Measurements from ENCODE around the gene STX16. TPM values are rescaled to one million over a fixed set of nuclear protein-coding genes. Genes with fewer than 3 reads are reported as not detected.

Gene STX16
- total and polyA plus RNA-seq, 2 donors: 17.4 to 97.9 TPM

DNA sequence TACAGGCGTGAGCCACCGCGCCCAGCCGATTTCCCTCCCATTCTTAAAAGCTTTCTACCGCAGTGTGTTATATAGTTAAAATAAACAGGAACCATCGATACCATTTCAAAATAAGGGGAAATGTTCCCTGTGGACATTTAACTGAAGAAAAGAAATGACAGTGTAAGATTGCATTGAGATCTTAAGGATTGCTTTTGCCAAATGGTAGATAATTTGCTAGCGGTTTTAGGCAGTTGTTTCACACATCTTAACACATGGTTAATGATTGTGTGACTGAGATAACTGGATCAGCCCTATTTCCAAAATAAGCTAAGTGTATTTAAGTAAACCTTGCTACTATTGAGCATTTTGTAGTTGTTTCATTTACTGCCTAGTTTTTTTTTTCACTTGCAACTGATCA is 15.6 kb downstream of the STX16 start:
- 98% methylated on average over 7 of the region's 7 CpGs for WGBS

DNA sequence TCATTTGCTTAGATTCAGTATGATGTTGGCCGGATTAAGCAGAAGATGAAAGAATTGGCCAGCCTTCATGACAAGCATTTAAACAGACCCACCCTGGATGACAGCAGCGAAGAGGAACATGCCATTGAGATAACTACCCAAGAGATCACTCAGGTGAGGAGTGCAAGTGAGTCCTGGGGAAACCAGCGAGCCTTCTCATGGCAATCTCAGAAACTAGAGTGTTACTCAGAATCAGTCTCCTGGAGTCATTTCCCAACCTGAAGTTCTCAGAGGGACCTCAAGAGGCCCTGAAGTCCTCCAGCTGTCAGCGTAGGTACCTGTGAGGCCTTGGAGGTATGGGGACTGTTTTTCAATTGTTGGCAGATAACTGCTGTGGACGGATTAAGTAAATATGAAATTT is 16.9 kb downstream of the STX16 start:
- 98% methylated on average over 5 of the region's 5 CpGs for WGBS
- H3K27ac ChIP-seq (ENCODE audit: low read depth in 1 of 2, low read length in 1 of 2): no peak overlapping the region
- no peaks in the 10 kb centered on the region for H3K4me1 ChIP-seq (ENCODE audit: control insufficient read depth in 2 of 2, insufficient read depth in 2 of 2, low read length in 2 of 2)
- peaks cover 27 to 33% of the 10 kb centered on the region in 2 donors for H3K36me3 ChIP-seq (ENCODE audit: control insufficient read depth in 2 of 2, insufficient read depth in 2 of 2, low read length in 1 of 2)
- no peaks in the 10 kb centered on the region for H3K9me3 ChIP-seq (ENCODE audit: control insufficient read depth in 2 of 2, insufficient read depth in 1 of 2, low read length in 1 of 2)
- no peak overlapping the region for H3K4me3 ChIP-seq (ENCODE audit: low read length in 2 of 2)
- H3K27me3 ChIP-seq (ENCODE audit: control insufficient read depth in 2 of 2, insufficient read depth in 1 of 2, low read length in 1 of 2): no peaks in the 10 kb centered on the region
- no peak for DNase-seq (ENCODE audit: low read depth in 6 of 9, low spot score in 9 of 9)

More for the DNA sequence above, 15.6 kb downstream of the STX16 start:
- Histone ChIP-seq H3K4me3 (ENCODE audit: low read length in 2 of 2) (no peak overlapping the region), H3K36me3 (ENCODE audit: control insufficient read depth in 2 of 2, insufficient read depth in 2 of 2, low read length in 1 of 2) (peaks cover 28 to 30% of the 10 kb centered on the region in 2 donors), H3K9me3 (ENCODE audit: control insufficient read depth in 2 of 2, insufficient read depth in 1 of 2, low read length in 1 of 2) (no peaks in the 10 kb centered on the region), H3K27ac (ENCODE audit: low read depth in 1 of 2, low read length in 1 of 2) (no peak overlapping the region), H3K27me3 (ENCODE audit: control insufficient read depth in 2 of 2, insufficient read depth in 1 of 2, low read length in 1 of 2) (no peaks in the 10 kb centered on the region), H3K4me1 (ENCODE audit: control insufficient read depth in 2 of 2, insufficient read depth in 2 of 2, low read length in 2 of 2) (peaks cover 2 to 4% of the 10 kb centered on the region in 2 donors)
- no peak for DNase-seq (ENCODE audit: low read depth in 6 of 9, low spot score in 9 of 9)

DNA sequence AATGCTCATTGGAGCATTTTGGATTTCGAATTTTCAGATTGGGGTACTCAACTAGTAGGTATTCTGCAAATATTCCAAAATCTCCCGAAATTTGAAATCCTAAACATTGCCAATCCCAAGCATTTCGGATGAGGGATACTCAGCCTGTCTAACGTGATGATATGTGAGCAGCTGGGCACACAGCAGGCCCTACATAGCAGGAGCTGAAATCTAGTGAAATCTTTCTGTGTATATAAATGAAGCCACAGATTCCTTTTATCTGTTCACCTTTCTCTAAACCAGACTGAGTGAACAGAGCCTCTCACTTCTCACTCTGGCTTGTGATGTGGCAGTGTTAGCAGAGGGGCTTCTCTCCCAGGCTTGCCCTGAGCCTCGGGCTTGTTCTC is 17.8 kb downstream of the STX16 start:
- no peaks in the 10 kb centered on the region for H3K9me3 ChIP-seq (ENCODE audit: control insufficient read depth in 2 of 2, insufficient read depth in 1 of 2, low read length in 1 of 2)
- H3K4me1 ChIP-seq (ENCODE audit: control insufficient read depth in 2 of 2, insufficient read depth in 2 of 2, low read length in 2 of 2): no peaks in the 10 kb centered on the region
- H3K36me3 ChIP-seq (ENCODE audit: control insufficient read depth in 2 of 2, insufficient read depth in 2 of 2, low read length in 1 of 2): peaks cover 36 to 37% of the 10 kb centered on the region in 2 donors
- no peak overlapping the region for H3K4me3 ChIP-seq (ENCODE audit: low read length in 2 of 2)
- DNase-seq (ENCODE audit: low read depth in 6 of 9, low spot score in 9 of 9): no peak
- 96% methylated on average over 5 of the region's 5 CpGs for WGBS
- H3K27me3 ChIP-seq (ENCODE audit: control insufficient read depth in 2 of 2, insufficient read depth in 1 of 2, low read length in 1 of 2): no peaks in the 10 kb centered on the region
- H3K27ac ChIP-seq (ENCODE audit: low read depth in 1 of 2, low read length in 1 of 2): no peak overlapping the region

DNA sequence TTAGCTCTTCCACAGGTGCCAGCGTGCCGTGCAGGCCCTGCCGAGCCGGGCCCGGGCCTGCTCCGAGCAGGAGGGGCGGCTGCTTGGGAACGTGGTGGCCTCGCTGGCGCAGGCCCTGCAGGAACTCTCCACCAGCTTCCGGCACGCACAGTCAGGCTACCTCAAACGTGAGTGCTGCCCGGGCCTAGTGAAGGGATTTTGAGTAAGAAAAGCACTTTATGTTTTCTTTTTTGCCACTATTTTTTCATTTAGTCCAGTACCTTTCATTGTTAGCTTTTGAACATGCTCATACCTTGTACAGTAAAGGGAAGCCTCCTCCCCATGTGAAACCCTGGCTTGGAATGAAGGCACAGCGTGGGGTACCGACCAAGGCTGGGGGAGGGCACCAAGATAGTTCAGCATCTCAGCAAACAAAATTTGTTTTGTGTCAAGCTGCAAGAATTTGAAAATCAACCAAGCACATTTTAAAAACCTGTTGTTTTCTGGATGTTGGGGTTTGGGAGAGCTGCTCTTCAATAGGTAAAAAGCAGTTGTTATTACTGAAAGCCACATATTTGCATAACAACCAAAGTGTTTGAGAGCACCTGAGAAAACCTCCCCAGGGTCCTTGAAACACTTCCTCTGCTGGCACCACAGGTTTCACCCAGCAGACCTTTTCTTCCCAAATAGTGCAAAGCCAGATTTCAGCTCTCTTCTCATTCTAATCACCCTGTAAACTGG is 18.4 kb downstream of the STX16 start:
- no peak for DNase-seq (ENCODE audit: low read depth in 6 of 9, low spot score in 9 of 9)
- Histone ChIP-seq H3K36me3 (ENCODE audit: control insufficient read depth in 2 of 2, insufficient read depth in 2 of 2, low read length in 1 of 2) (peaks cover 38 to 41% of the 10 kb centered on the region in 2 donors), H3K4me3 (ENCODE audit: low read length in 2 of 2) (no peak overlapping the region), H3K4me1 (ENCODE audit: control insufficient read depth in 2 of 2, insufficient read depth in 2 of 2, low read length in 2 of 2) (no peaks in the 10 kb centered on the region), H3K27me3 (ENCODE audit: control insufficient read depth in 2 of 2, insufficient read depth in 1 of 2, low read length in 1 of 2) (no peaks in the 10 kb centered on the region), H3K9me3 (ENCODE audit: control insufficient read depth in 2 of 2, insufficient read depth in 1 of 2, low read length in 1 of 2) (no peaks in the 10 kb centered on the region), H3K27ac (ENCODE audit: low read depth in 1 of 2, low read length in 1 of 2) (no peak overlapping the region)
- WGBS: 94% methylated on average over 16 of the region's 16 CpGs

DNA sequence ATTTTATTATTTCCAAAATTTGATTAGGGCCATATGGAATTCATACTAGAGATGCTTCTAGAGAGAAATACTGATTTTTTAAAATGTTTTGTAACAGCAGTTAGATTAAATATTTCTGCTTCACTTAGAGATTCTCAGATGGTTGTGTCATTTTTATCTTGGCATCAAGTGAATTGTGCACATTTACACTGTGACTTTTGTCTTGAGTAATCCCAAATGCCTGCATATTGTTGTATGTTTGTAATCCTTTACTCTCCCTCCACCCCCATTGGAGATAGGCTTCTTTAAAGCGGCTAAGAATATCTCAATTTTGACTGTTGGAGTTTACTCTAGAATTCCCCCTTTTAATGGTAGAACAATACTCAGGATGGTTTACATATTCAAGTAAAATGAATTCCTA is 19.0 kb downstream of the STX16 start:
- no peak overlapping the region for H3K27ac ChIP-seq (ENCODE audit: low read depth in 1 of 2, low read length in 1 of 2)
- no peaks in the 10 kb centered on the region for H3K9me3 ChIP-seq (ENCODE audit: control insufficient read depth in 2 of 2, insufficient read depth in 1 of 2, low read length in 1 of 2)
- 99% methylated on average over 1 of the region's 1 CpG for WGBS
- no peaks in the 10 kb centered on the region for H3K4me1 ChIP-seq (ENCODE audit: control insufficient read depth in 2 of 2, insufficient read depth in 2 of 2, low read length in 2 of 2)
- H3K27me3 ChIP-seq (ENCODE audit: control insufficient read depth in 2 of 2, insufficient read depth in 1 of 2, low read length in 1 of 2): no peaks in the 10 kb centered on the region
- DNase-seq (ENCODE audit: low read depth in 6 of 9, low spot score in 9 of 9): no peak
- H3K4me3 ChIP-seq (ENCODE audit: low read length in 2 of 2): no peak overlapping the region
- H3K36me3 ChIP-seq (ENCODE audit: control insufficient read depth in 2 of 2, insufficient read depth in 2 of 2, low read length in 1 of 2): peaks cover 43 to 46% of the 10 kb centered on the region in 2 donors

DNA sequence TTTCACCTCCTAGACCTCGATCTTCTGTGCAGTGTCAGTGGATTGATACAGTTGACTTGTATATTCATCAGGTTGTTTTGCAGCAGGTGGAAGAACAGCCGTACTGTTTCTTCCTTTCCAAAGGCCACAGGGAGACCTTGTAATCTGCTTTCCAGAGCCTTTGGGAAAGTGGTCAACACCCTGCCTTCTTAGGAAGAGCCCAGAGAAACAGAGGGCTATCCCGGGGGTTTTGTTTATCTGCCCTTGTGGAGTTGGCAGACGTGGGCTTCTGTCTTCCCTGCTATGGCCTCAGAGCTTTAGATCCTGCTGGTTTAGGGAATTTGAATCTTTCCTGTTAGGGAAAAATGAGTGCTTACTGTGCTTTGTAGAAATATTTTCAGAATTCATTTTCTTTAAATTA is 19.6 kb downstream of the STX16 start:
- H3K4me1 ChIP-seq (ENCODE audit: control insufficient read depth in 2 of 2, insufficient read depth in 2 of 2, low read length in 2 of 2): no peaks in the 10 kb centered on the region
- H3K27ac ChIP-seq (ENCODE audit: low read depth in 1 of 2, low read length in 1 of 2): no peak overlapping the region
- no peaks in the 10 kb centered on the region for H3K9me3 ChIP-seq (ENCODE audit: control insufficient read depth in 2 of 2, insufficient read depth in 1 of 2, low read length in 1 of 2)
- H3K36me3 ChIP-seq (ENCODE audit: control insufficient read depth in 2 of 2, insufficient read depth in 2 of 2, low read length in 1 of 2): peaks cover 49 to 52% of the 10 kb centered on the region in 2 donors
- H3K27me3 ChIP-seq (ENCODE audit: control insufficient read depth in 2 of 2, insufficient read depth in 1 of 2, low read length in 1 of 2): no peaks in the 10 kb centered on the region
- no peak overlapping the region for H3K4me3 ChIP-seq (ENCODE audit: low read length in 2 of 2)
- DNase-seq (ENCODE audit: low read depth in 6 of 9, low spot score in 9 of 9): no peak
- 93% methylated on average over 4 of the region's 4 CpGs for WGBS

DNA sequence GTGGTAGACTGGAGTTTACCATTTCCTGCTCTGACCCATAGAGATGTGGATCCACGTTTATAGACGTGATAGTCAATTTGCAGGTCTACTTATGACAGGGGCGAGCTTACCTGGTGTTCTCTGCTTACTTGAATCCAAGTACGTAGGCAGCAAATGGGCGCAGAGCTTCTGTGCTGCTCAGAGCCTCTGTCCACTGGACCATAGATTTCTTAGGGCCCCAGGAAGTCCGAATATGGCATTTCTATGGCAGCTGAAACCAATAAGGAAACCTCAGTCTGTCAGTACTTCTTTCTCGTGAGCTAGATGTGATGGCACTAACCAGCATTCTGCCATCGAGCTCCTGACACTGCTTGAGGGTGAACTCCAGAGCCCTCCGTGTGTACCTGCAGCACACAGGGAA is 22.0 kb downstream of the STX16 start:
- WGBS: 98% methylated on average over 9 of the region's 9 CpGs
- no peak overlapping the region for H3K27ac ChIP-seq (ENCODE audit: low read depth in 1 of 2, low read length in 1 of 2)
- H3K27me3 ChIP-seq (ENCODE audit: control insufficient read depth in 2 of 2, insufficient read depth in 1 of 2, low read length in 1 of 2): no peaks in the 10 kb centered on the region
- H3K36me3 ChIP-seq (ENCODE audit: control insufficient read depth in 2 of 2, insufficient read depth in 2 of 2, low read length in 1 of 2): peaks cover 51 to 65% of the 10 kb centered on the region in 2 donors
- no peaks in the 10 kb centered on the region for H3K9me3 ChIP-seq (ENCODE audit: control insufficient read depth in 2 of 2, insufficient read depth in 1 of 2, low read length in 1 of 2)
- no peak overlapping the region for H3K4me3 ChIP-seq (ENCODE audit: low read length in 2 of 2)
- no peak for DNase-seq (ENCODE audit: low read depth in 6 of 9, low spot score in 9 of 9)
- H3K4me1 ChIP-seq (ENCODE audit: control insufficient read depth in 2 of 2, insufficient read depth in 2 of 2, low read length in 2 of 2): no peaks in the 10 kb centered on the region

DNA sequence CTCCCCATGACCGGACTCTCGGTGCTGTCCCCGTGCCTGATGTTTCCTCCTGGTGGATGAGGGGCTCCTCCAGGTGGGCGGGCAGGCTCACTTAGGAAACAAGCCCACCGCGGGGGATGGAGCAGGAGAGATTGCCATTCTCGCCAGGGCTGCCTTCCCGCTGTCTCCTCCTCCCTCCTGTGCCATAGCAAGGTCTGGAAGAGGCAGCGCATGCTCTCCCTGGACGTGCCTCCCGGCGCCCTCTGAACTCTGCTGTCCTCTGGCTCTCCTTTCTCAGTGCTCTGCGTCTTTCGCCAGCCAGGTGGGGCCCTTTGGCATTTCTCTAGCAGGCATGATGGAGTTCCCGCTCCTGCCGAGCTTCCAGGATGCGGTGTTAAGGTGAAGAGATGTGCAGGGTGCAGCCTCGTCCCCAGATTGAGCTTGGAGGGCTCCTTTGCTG is 24.1 kb downstream of the STX16 start:
- DNase-seq (ENCODE audit: low read depth in 6 of 9, low spot score in 9 of 9): no peak
- no peaks in the 10 kb centered on the region for H3K9me3 ChIP-seq (ENCODE audit: control insufficient read depth in 2 of 2, insufficient read depth in 1 of 2, low read length in 1 of 2)
- no peaks in the 10 kb centered on the region for H3K27me3 ChIP-seq (ENCODE audit: control insufficient read depth in 2 of 2, insufficient read depth in 1 of 2, low read length in 1 of 2)
- peaks cover 40 to 71% of the 10 kb centered on the region in 2 donors for H3K36me3 ChIP-seq (ENCODE audit: control insufficient read depth in 2 of 2, insufficient read depth in 2 of 2, low read length in 1 of 2)
- no peak overlapping the region for H3K27ac ChIP-seq (ENCODE audit: low read depth in 1 of 2, low read length in 1 of 2)
- H3K4me3 ChIP-seq (ENCODE audit: low read length in 2 of 2): no peak overlapping the region
- no peaks in the 10 kb centered on the region for H3K4me1 ChIP-seq (ENCODE audit: control insufficient read depth in 2 of 2, insufficient read depth in 2 of 2, low read length in 2 of 2)
- WGBS: 96% methylated on average over 18 of the region's 18 CpGs

DNA sequence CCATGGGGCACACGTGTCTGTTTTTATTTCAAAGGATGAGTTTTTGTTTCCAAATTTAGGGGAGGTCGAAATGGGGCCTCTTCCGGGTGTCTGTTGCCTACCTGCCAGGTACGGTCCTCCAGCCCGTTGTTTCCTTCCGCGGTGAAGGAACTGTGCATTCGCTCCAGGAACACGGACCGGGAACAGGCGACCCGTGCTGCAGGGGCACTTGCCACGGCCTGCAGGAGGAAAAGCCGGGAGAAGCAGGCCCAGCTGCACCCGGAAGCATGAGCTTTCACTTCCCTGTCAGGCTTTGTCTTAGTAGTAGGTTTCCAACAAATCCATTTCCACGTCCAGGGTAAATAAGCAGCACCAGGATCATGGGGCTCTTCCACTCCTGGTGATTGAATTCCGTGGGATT is 24.6 kb downstream of the STX16 start:
- Histone ChIP-seq H3K36me3 (ENCODE audit: control insufficient read depth in 2 of 2, insufficient read depth in 2 of 2, low read length in 1 of 2) (peaks cover 35 to 69% of the 10 kb centered on the region in 2 donors), H3K9me3 (ENCODE audit: control insufficient read depth in 2 of 2, insufficient read depth in 1 of 2, low read length in 1 of 2) (no peaks in the 10 kb centered on the region), H3K4me3 (ENCODE audit: low read length in 2 of 2) (no peak overlapping the region), H3K27ac (ENCODE audit: low read depth in 1 of 2, low read length in 1 of 2) (no peak overlapping the region), H3K27me3 (ENCODE audit: control insufficient read depth in 2 of 2, insufficient read depth in 1 of 2, low read length in 1 of 2) (no peaks in the 10 kb centered on the region), H3K4me1 (ENCODE audit: control insufficient read depth in 2 of 2, insufficient read depth in 2 of 2, low read length in 2 of 2) (no peaks in the 10 kb centered on the region)
- no peak for DNase-seq (ENCODE audit: low read depth in 6 of 9, low spot score in 9 of 9)
- WGBS: 95% methylated on average over 17 of the region's 17 CpGs
